Measurements from ENCODE around the gene NDUFB7.
"Not testable (repeated sequence)": the region's sequence is repeated elsewhere in the genome, so short reads cannot be mapped to it uniquely, and the experiment has no call there.

NDUFB7 gene

DNA sequence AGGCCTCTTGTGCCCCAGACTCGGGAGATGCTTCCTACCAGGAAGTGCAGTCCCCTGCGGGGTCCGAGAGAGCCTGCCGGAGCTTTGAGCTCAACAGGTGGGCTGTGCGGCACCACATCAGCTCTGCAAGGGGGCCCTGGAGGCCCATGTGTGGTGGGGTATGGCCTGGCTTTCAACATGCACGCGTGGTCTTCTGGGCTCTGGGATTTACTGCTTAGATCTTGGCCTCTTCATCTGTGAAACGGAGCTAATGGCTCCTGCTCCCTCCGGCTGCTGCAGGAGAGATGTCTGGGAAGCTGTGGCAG lies 18.0 kb downstream of the NDUFB7 start:
- H3K36me3 Mint-ChIP-seq (ENCODE audit: low read depth) = peaks cover 76% of the 10 kb centered on the region
- H3K9me3 Mint-ChIP-seq = no peaks in the 10 kb centered on the region
- intact Hi-C loops (cut with micrococcal nuclease) = no loop called here
- H3K4me1 Mint-ChIP-seq (ENCODE audit: low read depth) = peaks cover 52% of the 10 kb centered on the region
- H3K27me3 Mint-ChIP-seq = no peaks in the 10 kb centered on the region
- H3K4me3 Mint-ChIP-seq = no peak overlapping the region
- no peak overlapping the region for H3K27ac Mint-ChIP-seq

GRCh38 chr19:14553042-14553938 lies 18.6 kb downstream of the NDUFB7 start:
- intact Hi-C loops (cut with micrococcal nuclease) = no loop called here
- Mint-ChIP-seq H3K4me1 (ENCODE audit: low read depth) (peaks cover 52% of the 10 kb centered on the region), H3K4me3 (no peak overlapping the region), H3K9me3 (no peaks in the 10 kb centered on the region), H3K27ac (no peak overlapping the region), H3K27me3 (no peaks in the 10 kb centered on the region), H3K36me3 (ENCODE audit: low read depth) (peaks cover 76% of the 10 kb centered on the region)

DNA sequence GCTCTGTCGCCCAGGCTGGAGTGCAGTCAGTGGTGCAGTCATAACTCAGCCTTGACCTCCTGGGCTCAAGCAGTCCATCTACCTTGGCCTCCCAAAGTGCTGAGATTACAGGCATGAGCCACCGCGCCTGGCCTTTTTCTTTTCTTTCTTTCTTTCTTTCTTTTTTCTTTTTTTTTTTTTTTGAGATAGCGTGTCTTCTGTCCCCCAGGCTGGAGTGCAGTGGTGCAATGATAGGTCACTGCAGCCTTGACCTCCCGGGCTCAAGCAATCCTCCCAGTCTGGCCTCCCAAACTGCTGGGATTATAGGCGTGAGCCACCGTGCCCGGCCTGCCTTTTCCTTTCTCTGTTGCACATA lies 19.9 kb downstream of the NDUFB7 start:
- H3K4me3 Mint-ChIP-seq; H3K27ac Mint-ChIP-seq; H3K27me3 Mint-ChIP-seq; intact Hi-C loops (cut with micrococcal nuclease); H3K9me3 Mint-ChIP-seq: not testable (repeated sequence)
- peaks cover 52% of the 10 kb centered on the region for H3K4me1 Mint-ChIP-seq (ENCODE audit: low read depth)
- H3K36me3 Mint-ChIP-seq (ENCODE audit: low read depth) = peaks cover 77% of the 10 kb centered on the region

GRCh38 chr19:14551134-14552005 lies 20.5 kb downstream of the NDUFB7 start:
- intact Hi-C loops (cut with micrococcal nuclease) = loop anchor here (1.0 kb wide), 1 partner anchor 46 kb away; no protein-coding TSS in a partner anchor
- not testable (repeated sequence) for H3K9me3 Mint-ChIP-seq, H3K27me3 Mint-ChIP-seq, H3K4me3 Mint-ChIP-seq, H3K27ac Mint-ChIP-seq
- H3K4me1 Mint-ChIP-seq (ENCODE audit: low read depth) = peaks cover 46% of the 10 kb centered on the region
- H3K36me3 Mint-ChIP-seq (ENCODE audit: low read depth) = peaks cover 77% of the 10 kb centered on the region

DNA sequence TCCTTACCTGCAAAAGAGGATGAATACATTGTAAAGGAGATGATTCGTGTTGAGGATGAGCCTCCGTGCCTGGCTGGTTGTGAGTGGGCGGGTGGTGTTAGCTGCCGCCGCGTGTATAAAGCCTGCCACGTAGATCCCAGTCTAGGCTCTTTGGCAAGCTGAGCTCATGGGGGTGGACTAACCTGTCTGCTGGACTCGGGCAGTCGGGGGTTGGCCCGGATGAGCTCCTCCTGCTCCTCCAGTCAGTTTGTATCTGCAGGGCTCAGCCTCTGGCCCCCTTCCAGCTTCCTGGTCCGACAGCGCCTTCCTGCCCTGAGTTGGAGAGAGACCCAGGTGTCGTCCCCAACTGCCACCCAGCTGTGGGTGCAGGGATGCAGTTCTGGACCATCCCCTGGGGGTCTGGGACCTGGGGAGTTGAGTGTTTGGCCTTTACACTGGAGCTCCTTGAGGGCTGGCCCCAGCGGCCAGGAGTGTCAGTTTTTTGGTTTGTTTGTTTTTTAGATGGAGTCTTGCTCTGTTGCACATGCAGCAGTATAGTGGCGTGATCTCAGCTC lies 21.6 kb downstream of the NDUFB7 start:
- intact Hi-C loops (cut with micrococcal nuclease) = no loop called here
- Mint-ChIP-seq H3K4me3 (no peak overlapping the region), H3K36me3 (ENCODE audit: low read depth) (peaks cover 80% of the 10 kb centered on the region), H3K9me3 (no peaks in the 10 kb centered on the region), H3K27me3 (no peaks in the 10 kb centered on the region), H3K27ac (no peak overlapping the region), H3K4me1 (ENCODE audit: low read depth) (peaks cover 39% of the 10 kb centered on the region)

- H3K27ac Mint-ChIP-seq = no peak overlapping the region
- no peaks in the 10 kb centered on the region for H3K27me3 Mint-ChIP-seq
- H3K36me3 Mint-ChIP-seq (ENCODE audit: low read depth) = peaks cover 75% of the 10 kb centered on the region
- intact Hi-C loops (cut with micrococcal nuclease) = no loop called here
- no peak overlapping the region for H3K4me3 Mint-ChIP-seq
- no peaks in the 10 kb centered on the region for H3K9me3 Mint-ChIP-seq
- H3K4me1 Mint-ChIP-seq (ENCODE audit: low read depth) = peaks cover 22% of the 10 kb centered on the region
These were observed 26.2 kb downstream of the NDUFB7 start for GRCh38 chr19:14545716-14546082.

DNA sequence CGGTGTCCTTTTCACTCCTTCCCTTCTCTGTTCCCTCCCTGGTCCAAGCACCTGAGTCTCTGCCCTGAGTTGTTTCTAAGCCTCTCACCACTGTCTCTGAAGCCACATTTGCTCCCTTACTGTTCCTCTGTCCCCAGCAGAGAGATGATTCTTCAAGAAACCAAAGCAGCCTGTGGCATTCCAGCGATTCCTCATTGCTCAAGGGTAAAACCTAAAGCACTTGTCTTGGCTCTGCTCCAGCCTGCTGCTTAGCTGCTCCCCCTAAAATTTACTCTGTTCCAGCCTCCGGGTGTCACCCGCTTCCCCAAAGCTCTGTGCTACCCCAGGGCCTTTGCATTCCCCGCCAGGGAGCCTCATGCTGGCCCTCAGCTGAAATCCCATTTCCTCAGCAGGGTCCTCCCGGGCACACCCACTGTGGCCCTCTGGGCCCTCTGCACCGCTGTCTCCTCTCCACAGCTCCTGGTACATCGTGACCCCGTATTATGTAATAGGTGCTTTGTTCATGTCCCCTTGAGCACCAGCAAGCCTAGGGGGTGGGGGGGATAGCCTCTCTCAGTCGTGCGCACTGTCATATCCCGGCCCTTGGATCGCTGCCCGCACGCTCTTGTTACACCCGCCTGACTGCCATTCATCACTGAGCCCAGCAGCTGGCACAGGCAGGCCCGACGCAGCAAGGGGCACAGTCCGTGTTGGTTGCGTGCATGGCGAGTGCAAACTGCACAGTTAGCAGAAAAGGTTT lies 26.7 kb downstream of the NDUFB7 start:
- Mint-ChIP-seq H3K27me3 (no peaks in the 10 kb centered on the region), H3K4me3 (no peak overlapping the region), H3K27ac (no peak overlapping the region), H3K36me3 (ENCODE audit: low read depth) (peaks cover 73% of the 10 kb centered on the region), H3K9me3 (no peaks in the 10 kb centered on the region), H3K4me1 (ENCODE audit: low read depth) (peaks cover 18% of the 10 kb centered on the region)
- intact Hi-C loops (cut with micrococcal nuclease) = no loop called here

- Mint-ChIP-seq H3K4me3 (no peak overlapping the region), H3K36me3 (ENCODE audit: low read depth) (peaks cover 70% of the 10 kb centered on the region), H3K4me1 (ENCODE audit: low read depth) (peaks cover 17% of the 10 kb centered on the region), H3K27ac (no peak overlapping the region), H3K27me3 (no peaks in the 10 kb centered on the region), H3K9me3 (no peaks in the 10 kb centered on the region)
- intact Hi-C loops (cut with micrococcal nuclease) = no loop called here
These were observed 27.8 kb downstream of the NDUFB7 start for GRCh38 chr19:14544047-14544446.

- H3K4me1 Mint-ChIP-seq (ENCODE audit: low read depth) = peaks cover 17% of the 10 kb centered on the region
- peaks cover 59% of the 10 kb centered on the region for H3K36me3 Mint-ChIP-seq (ENCODE audit: low read depth)
- intact Hi-C loops (cut with micrococcal nuclease) = no loop called here
- H3K27me3 Mint-ChIP-seq = no peaks in the 10 kb centered on the region
- H3K9me3 Mint-ChIP-seq = no peaks in the 10 kb centered on the region
- no peak overlapping the region for H3K27ac Mint-ChIP-seq
- no peak overlapping the region for H3K4me3 Mint-ChIP-seq
These were observed 29.0 kb downstream of the NDUFB7 start for GRCh38 chr19:14542711-14543328.

GRCh38 chr19:14541979-14542378 lies 29.9 kb downstream of the NDUFB7 start:
- intact Hi-C loops (cut with micrococcal nuclease); H3K9me3 Mint-ChIP-seq; H3K4me3 Mint-ChIP-seq; H3K27ac Mint-ChIP-seq; H3K27me3 Mint-ChIP-seq: not testable (repeated sequence)
- peaks cover 24% of the 10 kb centered on the region for H3K4me1 Mint-ChIP-seq (ENCODE audit: low read depth)
- H3K36me3 Mint-ChIP-seq (ENCODE audit: low read depth) = peaks cover 54% of the 10 kb centered on the region

DNA sequence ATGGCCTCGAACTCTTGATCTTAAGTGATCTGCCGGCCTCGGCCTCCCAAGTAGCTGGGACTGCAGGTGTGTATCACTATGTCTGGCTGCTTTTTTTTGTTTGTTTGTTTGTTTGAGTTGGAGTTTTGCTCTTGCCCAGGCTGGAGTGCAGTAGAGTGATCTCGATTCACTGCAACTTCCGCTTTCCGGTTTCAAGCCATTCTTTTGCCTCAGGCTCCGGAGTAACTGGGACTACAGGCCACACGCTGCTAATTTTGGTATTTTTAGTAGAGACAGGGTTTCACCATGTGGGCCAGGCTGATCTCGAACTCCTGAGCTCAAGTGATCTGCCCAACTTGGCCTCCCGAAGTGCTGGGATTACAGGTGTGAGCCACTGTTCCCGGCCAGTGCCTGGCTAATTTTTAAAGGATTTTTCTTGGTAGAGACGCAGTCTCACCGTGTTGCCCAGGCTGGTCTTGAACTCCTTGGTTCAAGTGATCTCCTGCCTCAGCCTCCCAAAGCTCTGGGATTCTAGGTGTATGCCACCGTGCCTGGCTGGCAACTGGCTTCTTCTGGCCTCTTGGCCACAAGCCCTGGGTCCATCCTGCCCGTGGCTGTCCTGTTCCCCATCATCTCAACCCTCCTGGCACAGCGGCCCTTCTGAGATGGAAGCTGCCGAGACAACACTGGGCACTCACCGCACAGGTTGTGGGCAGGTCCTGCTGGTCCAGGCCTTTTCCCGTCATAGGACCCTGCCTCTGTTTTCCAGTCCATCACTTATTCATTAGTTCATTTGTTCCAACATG lies 30.9 kb downstream of the NDUFB7 start:
- H3K4me3 Mint-ChIP-seq = no peak overlapping the region
- intact Hi-C loops (cut with micrococcal nuclease) = no loop called here
- H3K27me3 Mint-ChIP-seq = no peaks in the 10 kb centered on the region
- peaks cover 44% of the 10 kb centered on the region for H3K36me3 Mint-ChIP-seq (ENCODE audit: low read depth)
- peaks cover 29% of the 10 kb centered on the region for H3K4me1 Mint-ChIP-seq (ENCODE audit: low read depth)
- peak overlapping the region; percentile 25 for H3K27ac Mint-ChIP-seq
- H3K9me3 Mint-ChIP-seq = no peaks in the 10 kb centered on the region

GRCh38 chr19:14536926-14537692 lies 34.8 kb downstream of the NDUFB7 start:
- intact Hi-C loops (cut with micrococcal nuclease) = no loop called here
- no peak overlapping the region for H3K27ac Mint-ChIP-seq
- H3K4me1 Mint-ChIP-seq (ENCODE audit: low read depth) = peaks cover 35% of the 10 kb centered on the region
- H3K4me3 Mint-ChIP-seq = no peak overlapping the region
- peaks cover 35% of the 10 kb centered on the region for H3K36me3 Mint-ChIP-seq (ENCODE audit: low read depth)
- no peaks in the 10 kb centered on the region for H3K27me3 Mint-ChIP-seq
- no peaks in the 10 kb centered on the region for H3K9me3 Mint-ChIP-seq
